Pancreas (tissue), 10 donors: ENCODE measurements around the gene GLMP. TPM values are rescaled to one million over a fixed set of nuclear protein-coding genes. Genes with fewer than 3 reads are reported as not detected.

Experiments used
- ATAC-seq, 4 donors: fragments of 200-7000 bp; cut with Tn5 transposase; one replicate each; pipeline versions ENCODE4 v1.8.0 to v1.9.1; 2020; ENCODE audit warnings: mild to moderate bottlenecking in 4 of 4, moderate library complexity in 4 of 4
- DNase-seq, 6 donors: peaks; one replicate each; pipeline ENCODE4 v3.0.0-alpha.2; 2020
- FAIRE-seq: peaks from 2 replicates; lab custom pipeline; 2012; peaks lifted over from hg19 to GRCh38; lab: Jason Lieb, UNC
- H3K27ac ChIP-seq, 4 donors: fragments of 200-600 bp; sonication (generic); 1 replicate in 3 of 4; 2 replicates in 1 of 4; pipeline versions ENCODE4 v1.5.0 to v1.8.0; 2020
- H3K27me3 ChIP-seq, 4 donors: fragments of 200-600 bp; one replicate each; pipeline ENCODE4 v1.8.0; 2021
- H3K36me3 ChIP-seq, 3 donors: fragments of 200-600 bp; sonication (generic) in 1 of 3; one replicate each; pipeline versions ENCODE4 v1.5.0 to v1.8.0; 2020 to 2021
- H3K4me1 ChIP-seq, 3 donors: fragments of 200-600 bp; one replicate each; pipeline ENCODE4 v1.8.0; 2021
- H3K4me3 ChIP-seq, 4 donors: fragments of 200-600 bp; sonication (generic) in 2 of 4; one replicate each; pipeline versions ENCODE4 v1.5.0 to v1.8.0; 2020 to 2021
- H3K9me3 ChIP-seq, 4 donors: fragments of 200-600 bp; one replicate each; pipeline ENCODE4 v1.8.0; 2021
- CTCF ChIP-seq, 4 donors: fragments of 200-600 bp; sonication (generic) in 3 of 4; IDR thresholded peaks; one replicate each; pipeline versions ENCODE4 v1.5.0 to v1.8.0; 2021; ENCODE audit warnings: antibody characterized with exemption in 4 of 4
- WGBS, 2 donors: extraction: QIAGEN DNeasy Blood & Tissue Kit; methylation state at CpG; one replicate each; pipeline ENCODE4 v1.1.7; 2013; 5-methylcytosine and 5-hydroxymethylcytosine counted together
- intact Hi-C, 3 donors: fragments of 100-400 bp; cut with DNase I; formaldehyde crosslinking; loops; one replicate each; pipeline versions ENCODE4 v1.11.1 to v1.14.2; 2022
- polyA plus RNA-seq, 2 donors: library from polyadenylated mRNA; stranded (reverse); fragments of 200-250 nt; gene quantifications; one replicate each; pipeline ENCODE4 v1.2.3, GENCODE V29; 2013
- total RNA-seq, 6 donors: library from RNA; stranded (reverse); fragmentation: NEBNext Ultra II Directional in 4 of 6; extraction: Animal tissue kit (Norgen Biotek cat#: 25700) in 4 of 6; gene quantifications; one replicate each; pipeline versions ENCODE4 v1.2.1 to v1.2.4, GENCODE V29; 2021 to 2023
- donor health status: healthy with polysubstance abuse.
- donor health status: DM: no; HTN: no; CAD: no; lungs with moderate emphysema.
- donor health status: DM: no; HTN: no; CAD: no.
- donor health status: control.
- donor health status: control.
- donor health status: Bipolar disorder and iron deficiency.
- donor health status: DM: yes; HTN: yes; CAD: no.
- donor health status: DM: no; HTN: no; CAD: no.
- donor health status: DM: no; HTN: no; CAD: no.
- donor health status: DM: yes; HTN: yes; CAD: no.

GLMP gene
- total and polyA plus RNA-seq, 8 donors, result 11.1 to 32.5 (median 23.0) TPM

DNA sequence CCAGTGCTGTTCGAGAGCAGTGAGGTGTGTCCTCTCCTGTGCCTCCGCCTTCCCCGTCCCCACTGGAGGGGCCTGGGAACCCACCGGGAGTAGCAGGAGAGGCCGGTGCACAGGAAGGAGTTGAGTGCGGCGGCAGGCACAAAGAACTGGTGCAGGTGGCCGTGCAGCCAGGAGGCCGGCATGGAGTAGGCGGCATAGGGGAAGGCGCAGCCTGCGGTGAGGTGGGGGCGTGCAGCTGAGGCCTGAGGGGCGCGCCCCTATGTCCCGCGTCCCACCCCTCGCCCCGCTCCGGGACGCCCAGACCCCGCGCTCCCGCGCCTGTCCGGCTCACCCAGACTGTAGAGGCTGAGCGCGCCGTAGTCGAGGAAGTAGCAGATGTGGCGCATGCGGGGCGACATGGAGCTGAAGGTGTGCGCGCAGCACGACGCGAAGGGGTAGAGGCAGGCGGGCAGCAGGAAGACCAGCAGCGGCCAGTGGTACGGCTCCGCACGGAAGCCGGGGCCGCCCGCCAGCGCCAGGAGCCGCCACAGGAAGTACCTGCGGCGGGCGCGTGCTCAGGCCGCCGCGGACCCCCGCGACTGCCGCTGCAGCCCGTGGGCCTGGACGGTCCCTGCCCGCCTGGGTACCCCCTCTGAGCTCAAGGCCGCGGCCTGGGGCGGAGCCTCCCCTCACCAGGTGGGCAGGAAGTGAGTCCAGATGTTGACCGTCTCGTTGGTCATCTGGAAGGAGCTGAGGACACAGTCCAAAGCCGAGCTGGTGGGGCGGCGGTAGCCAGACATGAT is 49.8 kb downstream of the GLMP start:
- intact Hi-C loops, result no loop called here
- no peaks in the 10 kb centered on the region for H3K9me3 ChIP-seq
- H3K4me1 ChIP-seq, result peaks cover 3 to 6% (median 6%) of the 10 kb centered on the region in 3 donors
- no peak overlapping the region for H3K27ac ChIP-seq
- no peak for TF ChIP-seq CTCF (IDR thresholded peaks at IDR 0.05)
- ATAC-seq (peak; percentile 38 to 59 (median 52)), FAIRE-seq (no peak), DNase-seq (peak in 3 of 6 donors; percentile 37 to 72 (median 54))
- H3K36me3 ChIP-seq, result peaks cover 0 to 7% (median 0%) of the 10 kb centered on the region in 3 donors
- 3% methylated on average over 63 to 69 of the region's 69 CpGs for WGBS, 2 donors
- H3K27me3 ChIP-seq, result no peaks in the 10 kb centered on the region
- peak overlapping the region; percentile 19 to 45 (median 28) for H3K4me3 ChIP-seq

GRCh38 chr1:156244712-156245111 is 50.8 kb downstream of the GLMP start:
- H3K9me3 ChIP-seq, result no peaks in the 10 kb centered on the region
- H3K4me3 ChIP-seq, result no peak overlapping the region
- peaks cover 3 to 6% (median 6%) of the 10 kb centered on the region in 3 donors for H3K4me1 ChIP-seq
- 82 to 83% methylated on average over 17 of the region's 17 CpGs for WGBS, 2 donors
- no peak for TF ChIP-seq CTCF (IDR thresholded peaks at IDR 0.05)
- intact Hi-C loops, result no loop called here
- no peak for ATAC-seq
- no peak for FAIRE-seq
- no peak for DNase-seq
- no peaks in the 10 kb centered on the region for H3K27me3 ChIP-seq
- H3K27ac ChIP-seq, result no peak overlapping the region
- H3K36me3 ChIP-seq, result peaks cover 0 to 8% (median 0%) of the 10 kb centered on the region in 3 donors

- no peak for FAIRE-seq
- DNase-seq, result no peak
- TF ChIP-seq CTCF (IDR thresholded peaks at IDR 0.05), result no peak
- no peak for ATAC-seq
- no peaks in the 10 kb centered on the region for H3K9me3 ChIP-seq
- 55 to 63% methylated on average over 2 of the region's 2 CpGs for WGBS, 2 donors
- no peak overlapping the region for H3K27ac ChIP-seq
- H3K27me3 ChIP-seq, result no peaks in the 10 kb centered on the region
- peaks cover 3 to 6% (median 6%) of the 10 kb centered on the region in 3 donors for H3K4me1 ChIP-seq
- no peak overlapping the region for H3K4me3 ChIP-seq
- intact Hi-C loops, result no loop called here
- peaks cover 0 to 13% (median 0%) of the 10 kb centered on the region in 3 donors for H3K36me3 ChIP-seq
These were observed 51.4 kb downstream of the GLMP start for GRCh38 chr1:156244126-156244525.

DNA sequence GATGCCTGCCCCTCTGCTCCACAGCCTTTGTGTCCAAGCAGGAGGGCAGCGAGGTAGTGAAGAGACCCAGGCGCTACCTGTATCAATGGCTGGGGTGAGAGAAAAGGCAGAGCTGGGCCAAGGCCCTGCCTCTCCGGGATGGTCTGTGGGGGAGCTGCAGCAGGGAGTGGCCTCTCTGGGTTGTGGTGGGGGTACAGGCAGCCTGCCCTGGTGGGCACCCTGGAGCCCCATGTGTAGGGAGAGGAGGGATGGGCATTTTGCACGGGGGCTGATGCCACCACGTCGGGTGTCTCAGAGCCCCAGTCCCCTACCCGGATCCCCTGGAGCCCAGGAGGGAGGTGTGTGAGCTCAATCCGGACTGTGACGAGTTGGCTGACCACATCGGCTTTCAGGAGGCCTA is 52.7 kb downstream of the GLMP start:
- FAIRE-seq, result no peak
- WGBS, 2 donors, result 66 to 71% methylated on average over 10 of the region's 10 CpGs
- Histone ChIP-seq H3K9me3 (no peaks in the 10 kb centered on the region), H3K36me3 (peaks cover 0 to 17% (median 6%) of the 10 kb centered on the region in 3 donors), H3K27me3 (no peaks in the 10 kb centered on the region), H3K27ac (no peak overlapping the region), H3K4me1 (peaks cover 3 to 6% (median 6%) of the 10 kb centered on the region in 3 donors), H3K4me3 (no peak overlapping the region)
- DNase-seq, result no peak
- intact Hi-C loops, result no loop called here
- TF ChIP-seq CTCF (IDR thresholded peaks at IDR 0.05), result no peak
- no peak for ATAC-seq

Other genes starting within 250 kb of the GLMP start
- 10 to 100 TPM; 14.1 to 28.2 (median 16.9) TPM for gene UBQLN4, start 241.9 kb downstream of the GLMP start, total RNA-seq
- 10 to 100 TPM; 18.6 to 24.4 TPM for gene UBQLN4, start 241.9 kb downstream of the GLMP start, polyA plus RNA-seq
- 10 to 100 TPM; 31.7 to 40.1 (median 32.1) TPM for gene LAMTOR2, start 240.9 kb downstream of the GLMP start, total RNA-seq
- 10 to 100 TPM; 59.4 to 60.1 TPM for gene LAMTOR2, start 240.9 kb downstream of the GLMP start, polyA plus RNA-seq
- gene RAB25, start 234.5 kb downstream of the GLMP start, total RNA-seq, result 10 to 100 TPM; 29.0 to 51.1 (median 34.6) TPM
- 10 to 100 TPM; 56.3 to 81.6 TPM for gene RAB25, start 234.5 kb downstream of the GLMP start, polyA plus RNA-seq
- 1 to 10 TPM in 2 of 6 donors, under 1 TPM in 4; 0.12 to 3.1 (median 0.65) TPM for gene MEX3A, start 213.2 kb downstream of the GLMP start, total RNA-seq
- gene MEX3A, start 213.2 kb downstream of the GLMP start, polyA plus RNA-seq, result under 1 TPM; 0.19 to 0.76 TPM
- gene LMNA, start 181.0 kb downstream of the GLMP start, total RNA-seq, result 100 to 1,000 TPM in 3 of 6 donors, 10 to 100 TPM in 3; 59.4 to 119 (median 92.7) TPM
- gene LMNA, start 181.0 kb downstream of the GLMP start, polyA plus RNA-seq, result 100 to 1,000 TPM in 1 of 2 donors, 10 to 100 TPM in 1; 96.7 to 111 TPM
- 1 to 10 TPM; 2.6 to 7.0 (median 4.5) TPM for gene SEMA4A, start 142.1 kb downstream of the GLMP start, total RNA-seq
- 1 to 10 TPM; 4.4 to 5.4 TPM for gene SEMA4A, start 142.1 kb downstream of the GLMP start, polyA plus RNA-seq
- 1 to 10 TPM; 4.0 to 9.9 (median 6.7) TPM for gene SLC25A44, start 101.6 kb downstream of the GLMP start, total RNA-seq
- 10 to 100 TPM in 1 of 2 donors, 1 to 10 TPM in 1; 4.3 to 11.4 TPM for gene SLC25A44, start 101.6 kb downstream of the GLMP start, polyA plus RNA-seq
- 10 to 100 TPM; 15.8 to 28.8 (median 21.9) TPM for gene PMF1, start 82.7 kb downstream of the GLMP start, total RNA-seq
- gene PMF1, start 82.7 kb downstream of the GLMP start, polyA plus RNA-seq, result 10 to 100 TPM; 69.7 to 79.7 TPM
- 1 to 10 TPM in 2 of 6 donors, under 1 TPM in 4; 0.60 to 1.7 (median 0.80) TPM for gene BGLAP, start 53.5 kb downstream of the GLMP start, total RNA-seq
- 1 to 10 TPM; 2.9 to 4.8 TPM for gene BGLAP, start 53.5 kb downstream of the GLMP start, polyA plus RNA-seq
- 1 to 10 TPM in 2 of 6 donors, under 1 TPM in 4; 0.51 to 1.3 (median 0.67) TPM for gene PAQR6, start 47.6 kb downstream of the GLMP start, total RNA-seq
- gene PAQR6, start 47.6 kb downstream of the GLMP start, polyA plus RNA-seq, result 1 to 10 TPM; 3.5 to 5.6 TPM
- 10 to 100 TPM; 15.9 to 42.8 (median 23.3) TPM for gene SMG5, start 12.9 kb downstream of the GLMP start, total RNA-seq
- 10 to 100 TPM; 26.2 to 26.5 TPM for gene SMG5, start 12.9 kb downstream of the GLMP start, polyA plus RNA-seq
- gene TMEM79, start 11.4 kb downstream of the GLMP start, total RNA-seq, result 1 to 10 TPM in 4 of 6 donors, under 1 TPM in 2; 0.51 to 2.7 (median 1.1) TPM
- gene TMEM79, start 11.4 kb downstream of the GLMP start, polyA plus RNA-seq, result 1 to 10 TPM; 3.1 to 3.7 TPM
- gene VHLL, start 3.6 kb upstream of the GLMP start, total RNA-seq, result not detected
- gene VHLL, start 3.6 kb upstream of the GLMP start, polyA plus RNA-seq, result under 1 TPM in 1 of 2 donors, not detected in 1; 0.19 TPM
- 100 to 1,000 TPM in 1 of 6 donors, 10 to 100 TPM in 5; 47.1 to 107 (median 87.1) TPM for gene CCT3, start 42.6 kb upstream of the GLMP start, total RNA-seq
- 10 to 100 TPM; 58.3 to 81.5 TPM for gene CCT3, start 42.6 kb upstream of the GLMP start, polyA plus RNA-seq
- gene TSACC, start 42.8 kb upstream of the GLMP start, total RNA-seq, result not detected
- gene TSACC, start 42.8 kb upstream of the GLMP start, polyA plus RNA-seq, result under 1 TPM in 1 of 2 donors, not detected in 1; 0.56 TPM
- under 1 TPM; 0.16 to 1.00 (median 0.40) TPM for gene RHBG, start 73.5 kb upstream of the GLMP start, total RNA-seq
- gene RHBG, start 73.5 kb upstream of the GLMP start, polyA plus RNA-seq, result 1 to 10 TPM; 1.3 to 3.5 TPM
- gene MEF2D, start 205.1 kb upstream of the GLMP start, total RNA-seq, result 10 to 100 TPM; 19.1 to 31.8 (median 26.2) TPM
- gene MEF2D, start 205.1 kb upstream of the GLMP start, polyA plus RNA-seq, result 10 to 100 TPM; 15.7 to 20.0 TPM